ENCODE data around the gene SWAP70. TPM values are rescaled to one million over a fixed set of nuclear protein-coding genes. Genes with fewer than 3 reads are reported as not detected.

SWAP70 gene
- total and polyA plus RNA-seq, 2 of the 13 experiments (the other 11 are each of a cell fraction or from before 2014, with no cell fraction given), result 4.6 to 8.7 TPM

- TF ChIP-seq, protein P1, sequence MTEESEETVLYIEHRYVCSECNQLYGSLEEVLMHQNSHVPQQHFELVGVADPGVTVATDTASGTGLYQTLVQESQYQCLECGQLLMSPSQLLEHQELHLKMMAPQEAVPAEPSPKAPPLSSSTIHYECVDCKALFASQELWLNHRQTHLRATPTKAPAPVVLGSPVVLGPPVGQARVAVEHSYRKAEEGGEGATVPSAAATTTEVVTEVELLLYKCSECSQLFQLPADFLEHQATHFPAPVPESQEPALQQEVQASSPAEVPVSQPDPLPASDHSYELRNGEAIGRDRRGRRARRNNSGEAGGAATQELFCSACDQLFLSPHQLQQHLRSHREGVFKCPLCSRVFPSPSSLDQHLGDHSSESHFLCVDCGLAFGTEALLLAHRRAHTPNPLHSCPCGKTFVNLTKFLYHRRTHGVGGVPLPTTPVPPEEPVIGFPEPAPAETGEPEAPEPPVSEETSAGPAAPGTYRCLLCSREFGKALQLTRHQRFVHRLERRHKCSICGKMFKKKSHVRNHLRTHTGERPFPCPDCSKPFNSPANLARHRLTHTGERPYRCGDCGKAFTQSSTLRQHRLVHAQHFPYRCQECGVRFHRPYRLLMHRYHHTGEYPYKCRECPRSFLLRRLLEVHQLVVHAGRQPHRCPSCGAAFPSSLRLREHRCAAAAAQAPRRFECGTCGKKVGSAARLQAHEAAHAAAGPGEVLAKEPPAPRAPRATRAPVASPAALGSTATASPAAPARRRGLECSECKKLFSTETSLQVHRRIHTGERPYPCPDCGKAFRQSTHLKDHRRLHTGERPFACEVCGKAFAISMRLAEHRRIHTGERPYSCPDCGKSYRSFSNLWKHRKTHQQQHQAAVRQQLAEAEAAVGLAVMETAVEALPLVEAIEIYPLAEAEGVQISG (CRISPR knock-in tag; IDR thresholded peaks at IDR 0.05), result 0 out of 2 replicates have a peak, but pooled peaks have one; percentile 19
- no peak for TF ChIP-seq ZFP36 (IDR thresholded peaks at IDR 0.05; ENCODE audit: borderline replicate concordance, low read depth, low read length, partially characterized antibody)
- no peak for TF ChIP-seq CCDC6 (CRISPR knock-in tag; IDR thresholded peaks at IDR 0.05)
- TF ChIP-seq, protein P2, sequence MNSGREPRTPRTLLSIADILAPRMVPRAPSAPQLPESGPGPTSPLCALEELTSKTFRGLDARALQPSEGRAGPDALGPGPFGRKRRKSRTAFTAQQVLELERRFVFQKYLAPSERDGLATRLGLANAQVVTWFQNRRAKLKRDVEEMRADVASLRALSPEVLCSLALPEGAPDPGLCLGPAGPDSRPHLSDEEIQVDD (CRISPR knock-in tag; IDR thresholded peaks at IDR 0.05; ENCODE audit: borderline replicate concordance), result no peak
- TF ChIP-seq HDAC1 (CRISPR knock-in tag; IDR thresholded peaks at IDR 0.05), result no peak
- TF ChIP-seq NCOR1 (IDR thresholded peaks at IDR 0.05; ENCODE audit: borderline replicate concordance, low read length), result no peak
- peak; percentile 79 for TF ChIP-seq RAD21 (CRISPR knock-in tag; IDR thresholded peaks at IDR 0.05)
- no peak for TF ChIP-seq ZNF329 (CRISPR knock-in tag; IDR thresholded peaks at IDR 0.05; ENCODE audit: low read depth)
- TF ChIP-seq ZBTB7A (CRISPR knock-in tag; IDR thresholded peaks at IDR 0.05), result no peak
- no peak for TF ChIP-seq ZNF101 (CRISPR knock-in tag; IDR thresholded peaks at IDR 0.05; ENCODE audit: borderline replicate concordance, low read depth)
- no peak for TF ChIP-seq KAT2B (IDR thresholded peaks at IDR 0.05; ENCODE audit: borderline replicate concordance, low read depth, low read length)
- TF ChIP-seq TEAD3 (CRISPR knock-in tag; optimal IDR thresholded peaks at IDR 0.05; ENCODE audit: borderline replicate concordance), result no peak
- TF ChIP-seq, protein P3, sequence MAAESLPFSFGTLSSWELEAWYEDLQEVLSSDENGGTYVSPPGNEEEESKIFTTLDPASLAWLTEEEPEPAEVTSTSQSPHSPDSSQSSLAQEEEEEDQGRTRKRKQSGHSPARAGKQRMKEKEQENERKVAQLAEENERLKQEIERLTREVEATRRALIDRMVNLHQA (CRISPR knock-in tag; IDR thresholded peaks at IDR 0.05), result no peak
- TF ChIP-seq, protein P4, sequence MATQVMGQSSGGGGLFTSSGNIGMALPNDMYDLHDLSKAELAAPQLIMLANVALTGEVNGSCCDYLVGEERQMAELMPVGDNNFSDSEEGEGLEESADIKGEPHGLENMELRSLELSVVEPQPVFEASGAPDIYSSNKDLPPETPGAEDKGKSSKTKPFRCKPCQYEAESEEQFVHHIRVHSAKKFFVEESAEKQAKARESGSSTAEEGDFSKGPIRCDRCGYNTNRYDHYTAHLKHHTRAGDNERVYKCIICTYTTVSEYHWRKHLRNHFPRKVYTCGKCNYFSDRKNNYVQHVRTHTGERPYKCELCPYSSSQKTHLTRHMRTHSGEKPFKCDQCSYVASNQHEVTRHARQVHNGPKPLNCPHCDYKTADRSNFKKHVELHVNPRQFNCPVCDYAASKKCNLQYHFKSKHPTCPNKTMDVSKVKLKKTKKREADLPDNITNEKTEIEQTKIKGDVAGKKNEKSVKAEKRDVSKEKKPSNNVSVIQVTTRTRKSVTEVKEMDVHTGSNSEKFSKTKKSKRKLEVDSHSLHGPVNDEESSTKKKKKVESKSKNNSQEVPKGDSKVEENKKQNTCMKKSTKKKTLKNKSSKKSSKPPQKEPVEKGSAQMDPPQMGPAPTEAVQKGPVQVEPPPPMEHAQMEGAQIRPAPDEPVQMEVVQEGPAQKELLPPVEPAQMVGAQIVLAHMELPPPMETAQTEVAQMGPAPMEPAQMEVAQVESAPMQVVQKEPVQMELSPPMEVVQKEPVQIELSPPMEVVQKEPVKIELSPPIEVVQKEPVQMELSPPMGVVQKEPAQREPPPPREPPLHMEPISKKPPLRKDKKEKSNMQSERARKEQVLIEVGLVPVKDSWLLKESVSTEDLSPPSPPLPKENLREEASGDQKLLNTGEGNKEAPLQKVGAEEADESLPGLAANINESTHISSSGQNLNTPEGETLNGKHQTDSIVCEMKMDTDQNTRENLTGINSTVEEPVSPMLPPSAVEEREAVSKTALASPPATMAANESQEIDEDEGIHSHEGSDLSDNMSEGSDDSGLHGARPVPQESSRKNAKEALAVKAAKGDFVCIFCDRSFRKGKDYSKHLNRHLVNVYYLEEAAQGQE (IDR thresholded peaks at IDR 0.05; ENCODE audit: borderline replicate concordance in 1 of 2, low read depth in 1 of 2, low read length in 2 of 2), result no peak
- TF ChIP-seq SIX4 (CRISPR knock-in tag; IDR thresholded peaks at IDR 0.05), result no peak
- TF ChIP-seq, protein P5, sequence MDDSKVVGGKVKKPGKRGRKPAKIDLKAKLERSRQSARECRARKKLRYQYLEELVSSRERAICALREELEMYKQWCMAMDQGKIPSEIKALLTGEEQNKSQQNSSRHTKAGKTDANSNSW (CRISPR knock-in tag; IDR thresholded peaks at IDR 0.05; ENCODE audit: borderline replicate concordance), result no peak
- TF ChIP-seq SAP130 (CRISPR knock-in tag; IDR thresholded peaks at IDR 0.05; ENCODE audit: low read depth), result 0 out of 2 replicates have a peak, but pooled peaks have one; percentile 22
These were observed 84.6 kb downstream of the SWAP70 start (continued) for GRCh38 chr11:9748361-9748970.
